CD8-positive, alpha-beta memory T cell (primary cell): ENCODE results near the gene COL26A1. TPM values are rescaled to one million over a fixed set of nuclear protein-coding genes. Genes with fewer than 3 reads are reported as not detected.
A peak's percentile ranks its signal among the peaks of the same experiment; 100 is the strongest.
"Not testable (repeated sequence)": the region's sequence is repeated elsewhere in the genome, so short reads cannot be mapped to it uniquely, and the experiment has no call there.

Source experiments
- CTCF ChIA-PET: fragments of 350-600 bp; sonication (Branson Sonifier 250); formaldehyde crosslinking; loops from one replicate; lab custom pipeline; 2021; ENCODE audit warnings: antibody characterized with exemption; lab: Charles Lee
- POLR2A ChIA-PET: fragments of 350-600 bp; sonication (Branson Sonifier 250); formaldehyde crosslinking; loops from one replicate; lab custom pipeline; 2021; ENCODE audit warnings: antibody characterized with exemption; lab: Charles Lee
- DNase-seq, 5 donors: peaks; one replicate each; pipeline versions ENCODE4 v3.0.0 to v3.0.0-alpha.2; 2020 to 2022; ENCODE audit warnings: mixed read lengths in 1 of 5
- H3K27ac ChIP-seq: one replicate; pipeline ENCODE4 v1.7.0; 2013; ENCODE audit warnings: low read depth, mild to moderate bottlenecking, low read length, moderate library complexity
- H3K27me3 ChIP-seq: 2 replicates; pipeline ENCODE4 v1.7.0; 2013; ENCODE audit warnings: low read length, mild to moderate bottlenecking; ENCODE audit not compliant: insufficient read depth, poor library complexity, severe bottlenecking
- H3K36me3 ChIP-seq: 2 replicates; pipeline ENCODE4 v1.7.0; 2013; ENCODE audit warnings: mild to moderate bottlenecking, low read length, moderate library complexity; ENCODE audit not compliant: insufficient read depth
- H3K4me1 ChIP-seq: 2 replicates; pipeline ENCODE4 v1.7.0; 2013; ENCODE audit warnings: mild to moderate bottlenecking, low read length, moderate library complexity; ENCODE audit not compliant: insufficient read depth
- H3K4me3 ChIP-seq: 2 replicates; pipeline ENCODE4 v1.7.0; 2013; ENCODE audit warnings: mild to moderate bottlenecking, low read length
- H3K9me3 ChIP-seq: 2 replicates; pipeline ENCODE4 v1.7.0; 2013; ENCODE audit warnings: mild to moderate bottlenecking, low read length
- H3K27ac Mint-ChIP-seq, 8 donors: one replicate each; pipeline ENCODE4 v1.8.0; 2020 to 2021; ENCODE audit warnings: mixed read lengths in 8 of 8, mild to moderate bottlenecking in 6 of 8, inconsistent platforms in 3 of 8, moderate library complexity in 3 of 8
- H3K27me3 Mint-ChIP-seq, 2 donors: one replicate each; pipeline ENCODE4 v1.8.0; 2020 to 2021; ENCODE audit warnings: mixed read lengths in 2 of 2, mild to moderate bottlenecking in 1 of 2, moderate library complexity in 1 of 2
- H3K36me3 Mint-ChIP-seq, 3 donors: one replicate each; pipeline ENCODE4 v1.8.0; 2020 to 2021; ENCODE audit warnings: mixed read lengths in 3 of 3, inconsistent platforms in 1 of 3, mild to moderate bottlenecking in 1 of 3
- H3K4me1 Mint-ChIP-seq, 3 donors: one replicate each; pipeline ENCODE4 v1.8.0; 2020 to 2021; ENCODE audit warnings: mixed read lengths in 3 of 3, inconsistent platforms in 1 of 3, mild to moderate bottlenecking in 1 of 3
- H3K4me3 Mint-ChIP-seq, 7 donors: one replicate each; pipeline ENCODE4 v1.8.0; 2020 to 2021; ENCODE audit warnings: mixed read lengths in 7 of 7, mild to moderate bottlenecking in 6 of 7, moderate library complexity in 4 of 7, inconsistent platforms in 2 of 7
- H3K9me3 Mint-ChIP-seq, 5 donors: one replicate each; pipeline ENCODE4 v1.8.0; 2020 to 2022; ENCODE audit warnings: mixed read lengths in 5 of 5, mild to moderate bottlenecking in 3 of 5, moderate library complexity in 2 of 5, inconsistent platforms in 1 of 5
- polyA plus RNA-seq: library from polyadenylated mRNA; unstranded; fragments of 300-500 nt; fragmentation: Illumina TruSeq; gene quantifications from one replicate; pipeline ENCODE4 v1.2.3, GENCODE V29; 2021
- total RNA-seq, 2 experiments: library from RNA; stranded (reverse); gene quantifications; one replicate each; pipeline ENCODE4 v1.2.3, GENCODE V29; 2021

The COL26A1 gene
- total and polyA plus RNA-seq, 3 experiments from 2014 or later = not detected

DNA sequence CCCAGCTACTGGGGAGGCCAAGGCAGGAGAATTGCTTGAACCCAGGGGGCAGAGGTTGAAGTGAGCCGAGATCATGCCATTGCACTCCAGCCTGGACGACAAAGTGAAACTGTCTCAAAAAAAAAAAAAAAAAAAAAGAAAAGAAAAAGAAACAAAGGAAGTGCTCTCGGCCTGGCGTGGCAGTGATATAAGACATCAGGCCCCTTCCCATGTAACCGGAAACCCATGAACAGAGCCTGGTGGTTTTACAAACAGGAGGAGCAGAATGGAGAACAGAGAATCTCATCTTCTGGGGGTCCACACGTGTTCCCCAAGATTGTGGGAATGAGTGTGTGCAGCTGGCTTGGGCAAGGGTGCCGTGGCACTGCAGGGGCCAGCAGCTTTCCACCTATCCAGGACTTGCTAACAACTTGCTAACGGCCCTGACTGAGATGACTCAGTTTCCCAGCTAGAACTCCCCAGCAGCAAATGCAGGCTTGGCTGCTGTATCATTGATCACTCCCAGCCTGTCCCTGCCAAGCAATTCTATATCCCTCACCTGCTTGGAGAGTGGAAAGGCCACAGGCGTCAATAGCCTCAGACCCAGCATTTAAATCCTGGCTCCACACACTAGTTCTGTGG lies 103.0 kb downstream of the COL26A1 start:
- ChIA-PET CTCF (no interaction called here), POLR2A (no interaction called here)
- peak overlapping the region in 4 of 7 donors; percentile 27 to 48 (median 34) for H3K4me3 Mint-ChIP-seq
- Histone ChIP-seq H3K27ac (no peak overlapping the region), H3K4me3 (no peak overlapping the region), H3K36me3 (no peaks in the 10 kb centered on the region), H3K9me3 (no peaks in the 10 kb centered on the region), H3K27me3 (no peaks in the 10 kb centered on the region), H3K4me1 (no peaks in the 10 kb centered on the region)
- H3K27ac Mint-ChIP-seq = peak overlapping the region in 1 of 8 donors; percentile 29
- H3K27me3 Mint-ChIP-seq = peaks cover 6 to 8% of the 10 kb centered on the region in 2 donors
- H3K36me3 Mint-ChIP-seq = no peaks in the 10 kb centered on the region
- peaks cover 0 to 7% (median 6%) of the 10 kb centered on the region in 3 donors for H3K4me1 Mint-ChIP-seq
- peak in 1 of 5 donors; percentile 4 for DNase-seq
- H3K9me3 Mint-ChIP-seq = no peaks in the 10 kb centered on the region

DNA sequence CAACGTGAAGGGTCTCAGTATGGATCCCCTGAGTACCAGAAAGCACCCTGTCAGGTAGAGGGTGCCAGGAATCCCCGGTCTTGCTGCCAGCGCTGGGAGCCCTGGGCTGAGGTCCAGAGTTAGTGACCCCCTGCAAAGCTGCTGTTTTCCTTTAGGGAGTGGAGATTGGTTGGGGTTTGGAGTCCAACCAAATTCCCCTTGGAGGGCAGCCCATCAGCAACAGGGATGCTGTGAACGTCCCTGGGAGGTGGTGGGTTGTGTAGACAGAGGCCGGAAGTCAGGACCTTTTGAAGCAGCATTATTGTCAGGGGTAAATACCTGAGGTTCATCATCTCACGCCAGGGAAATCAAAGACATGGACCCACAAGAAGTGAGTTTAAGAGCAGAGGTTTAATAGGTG lies 104.2 kb downstream of the COL26A1 start:
- DNase-seq = no peak
- no peaks in the 10 kb centered on the region for H3K36me3 ChIP-seq
- no peaks in the 10 kb centered on the region for H3K27me3 ChIP-seq
- H3K27ac ChIP-seq = no peak overlapping the region
- no peak overlapping the region for H3K4me3 ChIP-seq
- ChIA-PET POLR2A (no interaction called here), CTCF (no interaction called here)
- H3K36me3 Mint-ChIP-seq = no peaks in the 10 kb centered on the region
- peak overlapping the region in 1 of 8 donors; percentile 57 for H3K27ac Mint-ChIP-seq
- no peaks in the 10 kb centered on the region for H3K9me3 ChIP-seq
- H3K4me1 Mint-ChIP-seq = peaks cover 0 to 7% (median 6%) of the 10 kb centered on the region in 3 donors
- H3K9me3 Mint-ChIP-seq = no peaks in the 10 kb centered on the region
- H3K27me3 Mint-ChIP-seq = peaks cover 7 to 8% of the 10 kb centered on the region in 2 donors
- no peaks in the 10 kb centered on the region for H3K4me1 ChIP-seq
- H3K4me3 Mint-ChIP-seq = no peak overlapping the region

DNA sequence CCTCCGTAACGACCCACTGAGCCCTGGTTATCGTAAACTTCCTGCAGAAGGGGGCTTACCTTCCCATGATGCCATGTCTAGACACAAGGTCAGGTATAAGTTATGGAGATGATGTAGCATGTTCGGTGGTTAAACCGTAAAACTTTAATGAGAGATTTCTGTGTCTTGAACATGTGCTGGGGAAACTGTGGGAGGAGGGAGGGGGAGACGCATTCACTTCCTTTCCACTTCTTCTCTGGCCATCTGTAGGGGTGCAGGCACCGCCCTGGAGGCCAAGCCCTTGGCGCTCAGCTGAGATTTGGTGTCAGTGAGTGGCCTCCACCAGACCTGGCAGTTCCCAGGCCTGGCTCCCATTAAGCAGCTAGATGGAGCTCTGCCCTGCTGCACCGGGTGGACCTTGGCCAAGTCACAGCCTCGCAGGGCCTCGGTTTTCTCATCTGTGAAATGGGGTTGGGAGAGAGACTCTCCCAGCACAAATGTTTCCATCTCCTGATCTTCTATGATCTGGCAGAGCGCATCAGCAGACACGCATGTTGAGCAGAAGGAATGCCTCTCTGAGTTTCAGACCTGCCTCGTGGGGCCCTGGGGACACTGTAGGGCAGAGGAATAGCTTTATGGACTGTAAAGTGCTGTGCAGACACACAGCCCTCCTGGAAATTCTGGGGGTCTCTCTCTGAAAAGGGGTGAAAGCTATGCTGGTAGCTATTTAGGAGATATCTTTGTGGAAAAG lies 106.0 kb downstream of the COL26A1 start:
- H3K4me1 Mint-ChIP-seq = peaks cover 0 to 7% (median 6%) of the 10 kb centered on the region in 3 donors

DNA sequence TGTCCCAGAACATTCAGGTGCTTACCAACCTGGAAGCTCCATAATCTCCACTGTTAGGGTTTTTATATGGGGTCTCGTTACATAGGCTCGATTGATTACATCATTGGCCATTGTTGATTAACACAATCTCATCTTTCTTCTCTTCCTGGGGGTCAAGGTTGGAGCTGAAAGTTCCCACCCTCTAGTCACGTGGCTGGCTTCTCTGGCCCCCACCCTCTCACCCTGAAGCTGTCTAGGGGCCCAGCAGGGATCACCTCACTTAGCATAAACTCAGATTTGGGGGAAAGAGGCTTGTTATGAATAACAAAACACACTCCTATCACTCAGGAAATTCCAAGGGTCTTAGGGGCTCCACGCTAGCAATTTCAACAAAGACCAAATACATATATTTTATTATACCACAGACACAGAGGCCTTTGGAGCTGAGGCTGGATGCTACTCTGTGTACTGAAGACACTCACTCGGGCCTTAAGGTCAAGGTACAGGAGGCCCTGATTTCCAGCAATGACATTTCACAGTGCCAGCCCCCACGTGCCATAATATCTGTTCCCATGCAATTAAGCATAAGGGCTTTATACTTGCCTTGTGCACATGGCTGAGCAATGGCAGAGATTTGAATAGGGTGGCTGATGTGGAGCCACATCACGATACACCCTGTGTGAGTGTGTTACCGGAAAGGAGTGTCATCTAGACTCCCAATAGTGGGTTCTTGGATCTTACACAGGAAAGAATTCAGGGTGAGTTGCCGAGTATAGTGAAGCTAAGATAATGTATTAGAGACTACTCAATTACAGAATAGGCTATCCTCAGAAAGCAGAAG lies 108.2 kb downstream of the COL26A1 start:
- H3K4me3 ChIP-seq = no peak overlapping the region
- ChIA-PET POLR2A (no interaction called here), CTCF (no interaction called here)
- no peak overlapping the region for H3K27ac Mint-ChIP-seq
- H3K4me1 ChIP-seq = no peaks in the 10 kb centered on the region
- peaks cover 5 to 7% of the 10 kb centered on the region in 2 donors for H3K27me3 Mint-ChIP-seq
- DNase-seq = no peak
- no peaks in the 10 kb centered on the region for H3K27me3 ChIP-seq
- H3K36me3 ChIP-seq = no peaks in the 10 kb centered on the region
- no peak overlapping the region for H3K27ac ChIP-seq
- H3K4me1 Mint-ChIP-seq = peaks cover 0 to 2% (median 0%) of the 10 kb centered on the region in 3 donors
- H3K4me3 Mint-ChIP-seq = no peak overlapping the region
- H3K9me3 ChIP-seq = no peaks in the 10 kb centered on the region
- H3K9me3 Mint-ChIP-seq = no peaks in the 10 kb centered on the region
- no peaks in the 10 kb centered on the region for H3K36me3 Mint-ChIP-seq

More for the DNA sequence above, 106.0 kb downstream of the COL26A1 start:
- no peak for DNase-seq
- Mint-ChIP-seq H3K27me3 (peaks cover 7 to 8% of the 10 kb centered on the region in 2 donors), H3K27ac (peak overlapping the region in 1 of 8 donors; percentile 34), H3K36me3 (no peaks in the 10 kb centered on the region), H3K9me3 (no peaks in the 10 kb centered on the region), H3K4me3 (peak overlapping the region in 1 of 7 donors; percentile 10)
- Histone ChIP-seq H3K27ac (no peak overlapping the region), H3K27me3 (no peaks in the 10 kb centered on the region), H3K4me3 (no peak overlapping the region), H3K9me3 (no peaks in the 10 kb centered on the region), H3K4me1 (no peaks in the 10 kb centered on the region), H3K36me3 (no peaks in the 10 kb centered on the region)
- CTCF ChIA-PET = no interaction called here
- POLR2A ChIA-PET = no interaction called here

DNA sequence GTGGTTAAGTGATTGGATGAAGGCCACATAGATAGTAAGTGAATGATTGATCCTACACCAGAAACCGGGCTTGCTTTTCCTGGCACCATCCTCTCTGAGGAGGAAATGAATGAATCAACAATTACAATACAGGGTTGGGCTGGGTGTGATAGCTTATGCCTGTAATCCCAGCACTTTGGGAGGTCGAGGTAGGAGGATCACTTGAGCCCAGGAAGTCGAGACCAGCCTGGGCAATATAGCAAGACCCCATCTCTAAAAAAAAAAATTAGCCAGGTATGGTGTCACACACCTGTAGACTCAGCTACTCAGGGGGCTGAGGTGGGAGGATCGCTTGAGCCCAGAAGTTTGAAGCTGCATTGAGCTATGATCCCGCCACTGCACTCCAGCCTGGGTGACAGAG lies 111.5 kb downstream of the COL26A1 start:
- ChIA-PET CTCF (no interaction called here), POLR2A (interaction anchor here (0.6 kb wide), 1 partner anchor 19 kb away, joined by 3 read pairs; no protein-coding TSS in a partner anchor)
- no peaks in the 10 kb centered on the region for H3K9me3 ChIP-seq
- Mint-ChIP-seq H3K4me1 (no peaks in the 10 kb centered on the region), H3K27me3 (peaks cover 6 to 17% of the 10 kb centered on the region in 2 donors), H3K4me3 (no peak overlapping the region), H3K9me3 (peaks cover 5 to 10% (median 5%) of the 10 kb centered on the region in 5 donors), H3K27ac (no peak overlapping the region), H3K36me3 (peaks cover 0 to 4% (median 0%) of the 10 kb centered on the region in 3 donors)
- no peaks in the 10 kb centered on the region for H3K4me1 ChIP-seq
- no peak for DNase-seq
- no peaks in the 10 kb centered on the region for H3K27me3 ChIP-seq
- H3K27ac ChIP-seq = no peak overlapping the region
- H3K4me3 ChIP-seq = no peak overlapping the region
- H3K36me3 ChIP-seq = no peaks in the 10 kb centered on the region

DNA sequence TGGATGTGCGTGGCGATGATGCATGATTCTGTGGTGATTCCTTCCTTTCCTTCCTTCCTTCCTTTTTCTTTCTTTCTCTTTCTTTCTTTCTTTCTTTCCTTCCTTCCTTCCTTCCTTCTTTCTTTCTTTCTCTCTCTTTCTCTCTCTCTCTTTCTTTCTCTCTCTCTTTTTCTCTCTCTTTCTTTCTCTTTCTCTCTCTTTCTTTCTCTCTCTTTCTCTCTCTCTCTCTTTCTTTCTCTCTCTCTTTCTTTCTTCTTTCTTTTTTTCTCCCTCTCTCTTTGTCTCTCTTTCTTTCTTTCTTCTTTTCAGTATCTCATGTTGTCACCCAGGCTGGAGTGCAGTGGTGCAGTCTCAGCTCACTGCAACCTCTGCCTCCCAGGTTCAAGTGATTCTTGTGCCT lies 113.0 kb downstream of the COL26A1 start:
- H3K4me1 ChIP-seq, H3K9me3 ChIP-seq, H3K36me3 Mint-ChIP-seq, H3K27me3 ChIP-seq, H3K4me1 Mint-ChIP-seq, H3K36me3 ChIP-seq, H3K27ac ChIP-seq, H3K4me3 ChIP-seq, POLR2A ChIA-PET, H3K27ac Mint-ChIP-seq, H3K4me3 Mint-ChIP-seq, CTCF ChIA-PET, DNase-seq: not testable (repeated sequence)
- Mint-ChIP-seq H3K9me3 (peaks cover 14 to 23% (median 16%) of the 10 kb centered on the region in 5 donors), H3K27me3 (peaks cover 8 to 20% of the 10 kb centered on the region in 2 donors)

DNA sequence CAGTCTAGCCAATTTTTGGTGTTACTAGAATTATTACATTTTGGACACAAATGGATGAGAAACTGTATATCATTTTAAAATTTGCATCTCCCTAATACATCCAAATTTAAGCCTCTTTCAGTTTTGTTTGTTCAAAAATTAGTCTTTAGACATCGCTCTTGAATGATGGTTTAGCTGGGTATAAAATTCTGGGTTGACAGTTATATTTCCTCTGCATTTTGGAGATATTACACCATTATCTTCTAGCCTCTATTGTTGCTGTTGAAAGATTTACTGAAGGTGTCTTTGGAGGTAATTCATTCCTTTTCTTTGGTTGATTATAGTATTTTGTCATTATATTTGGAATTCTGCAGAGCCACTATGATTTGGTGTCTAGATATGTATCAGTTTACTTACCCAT lies 116.5 kb downstream of the COL26A1 start:
- CTCF ChIA-PET = no interaction called here

DNA sequence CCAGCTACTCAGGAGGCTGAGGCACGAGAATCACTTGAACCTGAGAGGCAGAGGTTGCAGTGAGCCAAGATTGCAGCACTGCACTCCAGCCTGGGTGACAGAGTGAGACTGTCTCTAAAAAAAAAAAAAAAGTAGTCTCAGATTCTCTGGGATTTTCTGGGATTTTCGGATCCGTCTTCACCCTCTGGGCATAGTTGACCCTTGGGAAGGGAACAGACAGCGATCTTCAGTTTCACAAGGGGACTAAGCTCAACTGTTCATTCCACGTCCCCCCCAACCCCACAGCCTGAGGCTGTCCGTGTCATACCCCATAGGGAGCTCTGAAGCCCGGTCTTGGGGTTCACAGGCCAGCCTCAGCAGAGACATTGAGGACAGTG lies 123.4 kb downstream of the COL26A1 start:
- H3K4me1 ChIP-seq, H3K4me3 Mint-ChIP-seq, CTCF ChIA-PET, H3K9me3 ChIP-seq, POLR2A ChIA-PET, H3K27me3 Mint-ChIP-seq, H3K9me3 Mint-ChIP-seq, H3K4me1 Mint-ChIP-seq, H3K27ac ChIP-seq, DNase-seq, H3K36me3 ChIP-seq, H3K4me3 ChIP-seq, H3K27me3 ChIP-seq, H3K36me3 Mint-ChIP-seq, H3K27ac Mint-ChIP-seq: not testable (repeated sequence)

More for the DNA sequence above, 116.5 kb downstream of the COL26A1 start:
- Histone ChIP-seq H3K9me3 (no peaks in the 10 kb centered on the region), H3K36me3 (no peaks in the 10 kb centered on the region), H3K4me1 (no peaks in the 10 kb centered on the region), H3K27me3 (no peaks in the 10 kb centered on the region), H3K27ac (no peak overlapping the region), H3K4me3 (no peak overlapping the region)
- peaks cover 0 to 6% (median 0%) of the 10 kb centered on the region in 3 donors for H3K36me3 Mint-ChIP-seq
- H3K27me3 Mint-ChIP-seq = peaks cover 7 to 24% of the 10 kb centered on the region in 2 donors
- POLR2A ChIA-PET = no interaction called here
- H3K4me3 Mint-ChIP-seq = no peak overlapping the region
- H3K9me3 Mint-ChIP-seq = peaks cover 15 to 28% (median 17%) of the 10 kb centered on the region in 5 donors
- DNase-seq = no peak
- H3K4me1 Mint-ChIP-seq = no peaks in the 10 kb centered on the region
- H3K27ac Mint-ChIP-seq = no peak overlapping the region
